ENCODE measurements around the gene DGKH. TPM values are rescaled to one million over a fixed set of nuclear protein-coding genes. Genes with fewer than 3 reads are reported as not detected.
"Not testable (repeated sequence)": the region's sequence is repeated elsewhere in the genome, so short reads cannot be mapped to it uniquely, and the experiment has no call there.

The DGKH gene
- total RNA-seq, 1 donor from 2014 or later: 17.9 TPM

DNA sequence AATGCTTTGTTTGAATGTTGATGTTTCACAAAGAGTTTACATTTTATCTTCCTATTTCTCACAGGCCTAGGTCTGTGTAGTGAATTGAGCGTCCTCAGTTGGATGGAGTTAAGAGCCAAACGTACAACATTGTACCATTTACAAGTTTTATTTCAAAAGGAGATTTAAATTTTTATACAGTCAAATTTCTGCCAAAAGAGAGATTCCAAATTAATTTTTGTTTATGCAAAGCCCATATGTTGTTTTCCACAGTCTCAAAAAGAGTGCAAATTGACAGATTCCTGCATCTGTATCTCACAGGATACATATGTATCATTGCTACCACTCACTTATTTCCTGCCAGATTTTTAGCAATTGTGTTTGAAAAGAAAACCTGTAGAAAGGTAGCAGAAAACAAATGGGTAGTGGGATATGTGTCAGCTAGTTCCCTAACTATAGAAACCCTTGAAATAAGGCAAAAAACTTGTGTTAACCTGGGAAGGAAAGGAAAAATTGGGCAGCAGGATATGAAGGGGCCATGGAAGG lies 46.1 kb downstream of the DGKH start:
- no peak for DNase-seq (ENCODE audit: low read depth)
- no peak for TF ChIP-seq CTCF (IDR thresholded peaks at IDR 0.05; ENCODE audit: insufficient read depth, low read length, poor library complexity, severe bottlenecking)
- H3K36me3 ChIP-seq (ENCODE audit: control insufficient read depth, insufficient read depth, low read length): peaks cover 2% of the 10 kb centered on the region
- H3K27me3 ChIP-seq (ENCODE audit: control insufficient read depth, insufficient read depth, low read length): no peaks in the 10 kb centered on the region
- no peak overlapping the region for H3K4me3 ChIP-seq (ENCODE audit: low read depth, low read length)

DNA sequence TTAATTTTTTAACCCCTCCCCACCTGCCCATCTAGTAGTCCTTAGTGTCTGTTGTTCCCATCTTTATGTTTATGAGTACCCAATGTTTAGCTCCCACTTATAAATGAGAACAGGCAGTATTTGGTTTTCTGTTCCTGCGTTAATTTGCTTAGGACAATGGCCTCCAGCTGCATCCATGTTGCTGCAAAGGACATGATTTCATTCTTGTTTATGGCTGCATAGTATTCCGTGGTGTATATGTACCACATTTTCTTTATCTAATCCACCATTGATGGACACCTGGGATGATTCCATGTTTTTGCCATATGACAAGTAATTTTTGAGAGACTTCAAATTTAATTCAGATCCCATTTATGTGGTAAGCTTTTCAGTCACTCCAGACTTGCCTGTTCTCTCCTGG lies 47.8 kb downstream of the DGKH start:
- H3K36me3 ChIP-seq (ENCODE audit: control insufficient read depth, insufficient read depth, low read length); DNase-seq (ENCODE audit: low read depth); H3K4me3 ChIP-seq (ENCODE audit: low read depth, low read length); H3K27me3 ChIP-seq (ENCODE audit: control insufficient read depth, insufficient read depth, low read length): not testable (repeated sequence)

DNA sequence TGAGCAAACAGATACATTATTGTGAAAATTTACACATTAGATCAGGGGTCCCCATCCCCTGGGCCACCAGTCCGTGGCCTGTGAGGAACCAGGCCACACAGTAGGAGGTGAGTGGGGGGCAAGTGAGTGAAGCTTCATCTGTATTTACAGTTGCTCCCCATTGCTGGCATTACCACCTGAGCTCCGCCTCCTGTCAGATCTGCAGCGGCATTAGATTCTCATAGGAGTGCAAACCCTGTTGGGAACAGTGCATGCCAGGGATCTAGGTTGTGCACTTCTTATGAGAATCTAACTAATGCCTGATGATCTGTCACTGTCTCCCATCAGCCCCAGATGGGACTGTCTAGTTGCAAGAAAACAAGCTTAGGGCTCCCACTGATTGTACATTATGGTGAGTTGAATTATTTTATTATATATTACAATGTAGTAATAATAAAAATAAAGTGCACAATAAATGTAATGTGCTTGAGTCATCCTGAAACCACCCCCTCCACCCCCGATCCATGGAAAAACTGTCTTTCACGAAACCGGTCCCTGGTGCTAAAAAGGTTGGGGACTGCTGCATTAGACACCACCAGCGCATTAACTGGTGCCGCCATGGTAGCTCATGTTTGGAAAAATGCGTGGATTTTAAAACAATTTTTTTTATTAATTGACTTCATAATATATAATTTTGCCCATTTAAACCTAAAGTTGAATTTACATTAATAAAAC lies 51.7 kb downstream of the DGKH start:
- Histone ChIP-seq H3K4me3 (ENCODE audit: low read depth, low read length) (no peak overlapping the region), H3K36me3 (ENCODE audit: control insufficient read depth, insufficient read depth, low read length) (no peaks in the 10 kb centered on the region), H3K27me3 (ENCODE audit: control insufficient read depth, insufficient read depth, low read length) (no peaks in the 10 kb centered on the region)
- no peak for TF ChIP-seq CTCF (IDR thresholded peaks at IDR 0.05; ENCODE audit: insufficient read depth, low read length, poor library complexity, severe bottlenecking)
- DNase-seq (ENCODE audit: low read depth): no peak

DNA sequence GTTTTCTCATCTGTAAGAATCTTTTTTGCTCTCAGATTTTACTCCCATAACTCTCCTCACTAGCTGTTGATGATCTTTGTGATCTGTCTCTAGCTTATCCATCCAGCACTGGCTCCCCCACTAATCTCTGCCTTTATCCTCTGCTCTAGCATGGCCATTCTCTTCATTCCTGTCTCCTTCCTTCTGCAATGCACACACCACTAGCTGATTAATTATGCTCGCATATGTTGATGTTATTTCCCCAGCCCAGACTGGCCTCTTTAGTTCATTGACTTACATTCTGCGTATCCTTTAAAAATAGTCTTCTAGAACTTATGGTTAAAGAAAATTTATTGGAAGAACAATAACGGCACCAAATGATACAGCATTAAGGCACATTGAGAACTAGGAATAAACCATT lies 52.5 kb downstream of the DGKH start:
- H3K4me3 ChIP-seq (ENCODE audit: low read depth, low read length): no peak overlapping the region
- no peak for DNase-seq (ENCODE audit: low read depth)
- no peak for TF ChIP-seq CTCF (IDR thresholded peaks at IDR 0.05; ENCODE audit: insufficient read depth, low read length, poor library complexity, severe bottlenecking)
- no peaks in the 10 kb centered on the region for H3K27me3 ChIP-seq (ENCODE audit: control insufficient read depth, insufficient read depth, low read length)
- no peaks in the 10 kb centered on the region for H3K36me3 ChIP-seq (ENCODE audit: control insufficient read depth, insufficient read depth, low read length)

GRCh38 chr13:42101821-42102585 lies 53.6 kb downstream of the DGKH start:
- Histone ChIP-seq H3K36me3 (ENCODE audit: control insufficient read depth, insufficient read depth, low read length) (no peaks in the 10 kb centered on the region), H3K4me3 (ENCODE audit: low read depth, low read length) (no peak overlapping the region), H3K27me3 (ENCODE audit: control insufficient read depth, insufficient read depth, low read length) (no peaks in the 10 kb centered on the region)
- no peak for DNase-seq (ENCODE audit: low read depth)
- TF ChIP-seq CTCF (IDR thresholded peaks at IDR 0.05; ENCODE audit: insufficient read depth, low read length, poor library complexity, severe bottlenecking): no peak

DNA sequence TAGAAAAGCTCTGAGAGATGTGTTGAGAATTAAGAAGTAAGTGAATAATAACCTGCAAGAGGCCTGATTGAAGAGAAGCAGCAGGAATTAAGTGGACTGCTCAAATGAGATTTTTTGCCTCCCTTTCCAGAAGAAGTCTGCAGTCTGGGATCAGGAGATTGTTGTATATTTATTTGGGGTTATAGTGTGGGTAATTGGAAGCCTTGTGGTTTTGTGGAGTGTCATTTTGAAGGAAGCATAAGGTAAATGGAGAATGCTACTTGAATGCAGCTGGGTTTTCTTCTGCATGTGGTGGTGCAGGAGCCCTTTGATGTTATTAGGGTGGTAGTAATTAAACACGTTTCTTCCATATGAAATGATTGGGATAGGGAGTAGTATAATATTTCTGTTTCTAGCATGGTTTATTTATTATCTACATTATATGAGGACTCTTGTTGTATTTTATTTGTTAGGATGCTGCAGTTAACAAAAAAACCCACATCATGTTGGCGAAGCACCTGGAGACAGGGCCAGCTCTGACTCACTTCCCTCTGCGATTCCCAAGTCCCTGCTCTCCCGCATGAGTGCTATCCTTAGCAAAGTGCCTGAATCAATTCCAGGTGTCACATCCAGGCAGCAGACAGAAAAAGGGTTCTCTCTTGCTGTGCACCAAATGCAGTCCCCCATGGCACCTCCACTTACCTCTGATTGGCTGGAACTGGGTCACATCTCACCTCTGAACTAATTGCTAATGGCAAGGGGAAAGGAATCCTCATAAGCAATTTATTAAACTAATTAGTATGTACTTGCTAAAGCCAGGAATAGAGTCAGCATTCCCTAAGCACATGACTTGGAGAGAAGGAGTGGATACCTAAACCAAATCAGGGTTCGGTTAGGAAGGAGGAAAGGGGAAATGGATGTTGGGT lies 54.8 kb downstream of the DGKH start:
- TF ChIP-seq CTCF (IDR thresholded peaks at IDR 0.05; ENCODE audit: insufficient read depth, low read length, poor library complexity, severe bottlenecking): no peak
- Histone ChIP-seq H3K36me3 (ENCODE audit: control insufficient read depth, insufficient read depth, low read length) (no peaks in the 10 kb centered on the region), H3K4me3 (ENCODE audit: low read depth, low read length) (no peak overlapping the region), H3K27me3 (ENCODE audit: control insufficient read depth, insufficient read depth, low read length) (no peaks in the 10 kb centered on the region)
- peak; percentile 49 for DNase-seq (ENCODE audit: low read depth)

Measured in kidney epithelial cell (primary cell).